HepG2 (cell line): ENCODE data around the gene EMP2. TPM values are rescaled to one million over a fixed set of nuclear protein-coding genes. Genes with fewer than 3 reads are reported as not detected.

Source experiments
- BORCS8-MEF2B ChIP-seq: sonication (generic); formaldehyde crosslinking; IDR thresholded peaks from 2 replicates; pipeline ENCODE4 v1.8.0; 2022; ENCODE audit warnings: mild to moderate bottlenecking, missing genetic modification reagents
- FOXP1 ChIP-seq, 2 experiments: fragments of 450-650 bp in 1 of 2; IDR thresholded peaks; 2 replicates each; pipeline ENCODE4 v1.6.1; 2017 to 2018; ENCODE audit warnings: antibody characterized with exemption in 1 of 2
- HBP1 ChIP-seq: IDR thresholded peaks from 2 replicates; pipeline ENCODE4 v1.6.1; 2016; ENCODE audit warnings: low read depth, control low read depth
- MAFF ChIP-seq: IDR thresholded peaks from 2 replicates; pipeline ENCODE4 v1.6.1; 2011; ENCODE audit warnings: low read depth, low read length, improper control_type of control experiment
- PCBP1 ChIP-seq: fragments of 200-400 bp; formaldehyde crosslinking; IDR thresholded peaks from 2 replicates; pipeline ENCODE4 v1.6.1; 2017; ENCODE audit warnings: mild to moderate bottlenecking, low read depth, low read length, borderline replicate concordance
- PREB ChIP-seq: sonication (generic); formaldehyde crosslinking; IDR thresholded peaks from 2 replicates; pipeline ENCODE4 v1.4.0; 2020; ENCODE audit warnings: missing genetic modification reagents
- SRSF1 ChIP-seq: fragments of 200-400 bp; formaldehyde crosslinking; optimal IDR thresholded peaks from 2 replicates; pipeline ENCODE3; 2017; ENCODE audit warnings: mild to moderate bottlenecking, low read depth, low read length, moderate library complexity
- TFAP4 ChIP-seq: sonication (generic); IDR thresholded peaks from 2 replicates; pipeline ENCODE4 v1.6.1; 2016; ENCODE audit warnings: low read depth, borderline replicate concordance
- ZBTB8A ChIP-seq: sonication (generic); formaldehyde crosslinking; IDR thresholded peaks from 2 replicates; pipeline ENCODE4 v1.4.0; 2020; ENCODE audit warnings: mild to moderate bottlenecking, low read depth, missing genetic modification reagents, borderline replicate concordance
- ZFP36L1 ChIP-seq: sonication (generic); formaldehyde crosslinking; IDR thresholded peaks from 2 replicates; pipeline ENCODE4 v1.8.0; 2022; ENCODE audit warnings: mild to moderate bottlenecking, missing genetic modification reagents, moderate library complexity
- ZNF460 ChIP-seq: sonication (generic); formaldehyde crosslinking; IDR thresholded peaks from 2 replicates; pipeline ENCODE4 v1.5.1; 2020; ENCODE audit warnings: missing genetic modification reagents, mild to moderate bottlenecking, borderline replicate concordance
- ZNF556 ChIP-seq: sonication (generic); formaldehyde crosslinking; IDR thresholded peaks from 2 replicates; pipeline ENCODE4 v1.4.0; 2020; ENCODE audit warnings: mild to moderate bottlenecking, missing genetic modification reagents, borderline replicate concordance
- ZNF749 ChIP-seq: sonication (generic); formaldehyde crosslinking; IDR thresholded peaks from 2 replicates; pipeline ENCODE4 v1.8.0; 2022; ENCODE audit warnings: mild to moderate bottlenecking, missing genetic modification reagents, moderate library complexity, borderline replicate concordance
- ZNF839 ChIP-seq: sonication (generic); formaldehyde crosslinking; IDR thresholded peaks from 2 replicates; pipeline ENCODE4 v1.4.0; 2020; ENCODE audit warnings: missing genetic modification reagents, mild to moderate bottlenecking, borderline replicate concordance
- ZSCAN21 ChIP-seq: sonication (generic); formaldehyde crosslinking; IDR thresholded peaks from 2 replicates; pipeline ENCODE4 v1.8.0; 2022; ENCODE audit warnings: mild to moderate bottlenecking, missing genetic modification reagents, moderate library complexity, borderline replicate concordance
- polyA plus RNA-seq, 8 experiments: library from polyadenylated mRNA; depleted of rRNA in 3 of 8; stranded (reverse) in 7 of 8; unstranded in 1 of 8; fragments of >200 nt; fragmentation: Illumina TruSeq in 4 of 8; extraction: Trizol in 4 of 8; gene quantifications; 2 replicates each; pipeline versions ENCODE4 v1.2.1 to v1.2.3, GENCODE V29; 2011 to 2016; ENCODE audit warnings: low read depth in 4 of 8, missing spikeins in 1 of 8, mixed read lengths in 1 of 8; ENCODE audit not compliant: insufficient read depth in 1 of 8
- total RNA-seq, 5 experiments: library from RNA; depleted of rRNA; stranded (reverse); fragments of >200 nt; fragmentation: Illumina TruSeq; extraction: Trizol; gene quantifications; 2 replicates each; pipeline ENCODE4 v1.2.3, GENCODE V29; 2016; ENCODE audit warnings: low read depth in 1 of 5
- TF ChIP-seq, protein P1 (sequence below): IDR thresholded peaks from 2 replicates; pipeline ENCODE4 v1.6.1; 2012; ENCODE audit warnings: low read depth, low read length, improper control_type of control experiment
- TF ChIP-seq, protein P2 (sequence below): sonication (generic); formaldehyde crosslinking; IDR thresholded peaks from 2 replicates; pipeline ENCODE4 v1.4.0; 2020; ENCODE audit warnings: missing genetic modification reagents

EMP2 gene
- total and polyA plus RNA-seq, 2 of the 13 experiments (the other 11 are each of a cell fraction or from before 2014, with no cell fraction given), result 24.6 to 91.2 TPM

DNA sequence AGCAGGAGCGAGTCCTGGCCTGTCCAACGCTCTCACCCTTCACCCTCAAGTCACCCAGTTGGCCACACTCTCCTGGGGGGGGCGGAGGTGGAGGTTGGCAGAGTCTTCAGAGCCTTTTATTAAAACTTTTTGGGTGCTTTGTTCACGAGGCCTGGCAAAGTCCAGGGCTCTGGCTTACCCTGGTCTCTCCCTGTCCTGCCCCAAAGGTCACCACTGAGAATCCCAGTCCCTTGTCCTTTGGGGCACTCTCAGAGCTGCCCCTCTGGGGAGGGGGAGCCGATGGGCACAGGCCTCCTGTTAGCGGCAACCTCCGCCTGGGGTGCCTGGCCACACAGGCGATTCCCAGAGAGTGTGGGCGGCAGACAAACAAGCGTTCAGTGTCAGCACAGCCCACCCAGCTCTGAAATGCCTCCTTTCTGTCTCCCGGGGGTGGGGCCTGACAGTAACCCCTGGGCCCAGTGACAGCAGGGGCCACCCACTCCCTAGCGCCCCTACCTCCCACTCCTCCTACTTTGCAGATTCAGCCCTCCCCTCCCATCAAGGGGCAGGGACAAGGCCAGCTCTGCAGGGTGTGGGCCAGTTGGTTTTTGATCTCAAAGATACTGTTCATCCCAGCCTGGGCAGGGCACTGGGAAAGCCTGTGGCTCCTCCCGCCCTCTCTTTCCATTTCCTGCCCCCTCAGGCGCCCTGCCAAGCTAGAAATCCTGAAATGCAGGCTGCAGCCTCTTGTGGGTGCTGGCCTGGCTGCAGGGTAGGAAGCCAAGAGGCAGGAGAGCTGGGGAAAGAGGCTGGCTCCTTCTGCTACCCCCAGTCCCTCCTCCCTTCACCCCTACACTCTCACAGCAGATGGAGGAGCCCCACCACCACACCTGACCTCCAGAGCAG is 36.6 kb upstream of the EMP2 start (continued):
- TF ChIP-seq, protein P1, sequence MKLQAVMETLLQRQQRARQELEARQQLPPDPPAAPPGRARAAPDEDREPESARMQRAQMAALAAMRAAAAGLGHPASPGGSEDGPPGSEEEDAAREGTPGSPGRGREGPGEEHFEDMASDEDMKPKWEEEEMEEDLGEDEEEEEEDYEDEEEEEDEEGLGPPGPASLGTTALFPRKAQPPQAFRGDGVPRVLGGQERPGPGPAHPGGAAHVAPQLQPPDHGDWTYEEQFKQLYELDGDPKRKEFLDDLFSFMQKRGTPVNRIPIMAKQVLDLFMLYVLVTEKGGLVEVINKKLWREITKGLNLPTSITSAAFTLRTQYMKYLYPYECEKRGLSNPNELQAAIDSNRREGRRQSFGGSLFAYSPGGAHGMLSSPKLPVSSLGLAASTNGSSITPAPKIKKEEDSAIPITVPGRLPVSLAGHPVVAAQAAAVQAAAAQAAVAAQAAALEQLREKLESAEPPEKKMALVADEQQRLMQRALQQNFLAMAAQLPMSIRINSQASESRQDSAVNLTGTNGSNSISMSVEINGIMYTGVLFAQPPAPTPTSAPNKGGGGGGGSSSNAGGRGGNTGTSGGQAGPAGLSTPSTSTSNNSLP, result peak; percentile 66; the same call in 1 of the 2 replicates
- TF ChIP-seq PREB (no peak), MAFF (peak; percentile 10; the same call in 1 of the 2 replicates), FOXP1 (IDR thresholded peaks at IDR 0.05) (no peak), FOXP1 (CRISPR knock-in tag; IDR thresholded peaks at IDR 0.05) (0 out of 2 replicates have a peak, but pooled peaks have one; percentile 27), ZNF460 (CRISPR knock-in tag) (no peak), ZFP36L1 (CRISPR knock-in tag) (peak; percentile 98), ZBTB8A (CRISPR knock-in tag) (no peak), ZNF749 (CRISPR knock-in tag) (no peak; the same call in 1 of the 2 replicates), BORCS8-MEF2B (peak; percentile 60; the same call in 1 of the 2 replicates), ZNF839 (CRISPR knock-in tag) (peak; percentile 62; the same call in 1 of the 2 replicates), HBP1 (no peak; the same call in 1 of the 2 replicates), ZNF556 (CRISPR knock-in tag) (peak; percentile 65; the same call in 1 of the 2 replicates), ZSCAN21 (CRISPR knock-in tag) (no peak), PCBP1 (0 out of 2 replicates have a peak, but pooled peaks have one; percentile 82), SRSF1 (peak; percentile 81), TFAP4 (peak; percentile 56; the same call in 1 of the 2 replicates)
- TF ChIP-seq, protein P2, sequence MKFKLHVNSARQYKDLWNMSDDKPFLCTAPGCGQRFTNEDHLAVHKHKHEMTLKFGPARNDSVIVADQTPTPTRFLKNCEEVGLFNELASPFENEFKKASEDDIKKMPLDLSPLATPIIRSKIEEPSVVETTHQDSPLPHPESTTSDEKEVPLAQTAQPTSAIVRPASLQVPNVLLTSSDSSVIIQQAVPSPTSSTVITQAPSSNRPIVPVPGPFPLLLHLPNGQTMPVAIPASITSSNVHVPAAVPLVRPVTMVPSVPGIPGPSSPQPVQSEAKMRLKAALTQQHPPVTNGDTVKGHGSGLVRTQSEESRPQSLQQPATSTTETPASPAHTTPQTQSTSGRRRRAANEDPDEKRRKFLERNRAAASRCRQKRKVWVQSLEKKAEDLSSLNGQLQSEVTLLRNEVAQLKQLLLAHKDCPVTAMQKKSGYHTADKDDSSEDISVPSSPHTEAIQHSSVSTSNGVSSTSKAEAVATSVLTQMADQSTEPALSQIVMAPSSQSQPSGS (CRISPR knock-in tag), result 0 out of 2 replicates have a peak, but pooled peaks have one; percentile 42
